Caco-2 (cell line): Measurements from ENCODE around the gene ASIC4. TPM values are rescaled to one million over a fixed set of nuclear protein-coding genes. Genes with fewer than 3 reads are reported as not detected.

Source experiments
- BruUV-seq: library from RNA; stranded (reverse); fragments of 400-500 nt; replicated peaks from 2 replicates; lab custom pipeline; 2021; lab: Mats Ljungman, UMichigan
- CTCF ChIA-PET: fragments of 300-600 bp; sonication (Branson Sonifier 250); formaldehyde crosslinking; loops from one replicate; lab custom pipeline; 2022; ENCODE audit warnings: antibody characterized with exemption; lab: Charles Lee
- POLR2A ChIA-PET: fragments of 300-600 bp; sonication (Branson Sonifier 250); formaldehyde crosslinking; loops from one replicate; lab custom pipeline; 2022; ENCODE audit warnings: antibody characterized with exemption; lab: Charles Lee
- DNase-seq, 2 experiments: peaks; one replicate each; pipeline versions ENCODE4 v3.0.0 to v3.0.0-alpha.2; 2020 to 2022
- H3K27me3 ChIP-seq: replicated peaks from 2 replicates; pipeline ENCODE4 v1.6.0; 2011; ENCODE audit warnings: low read length; ENCODE audit not compliant: control insufficient read depth, insufficient read depth
- H3K36me3 ChIP-seq: 2 replicates; pipeline ENCODE4 v1.5.1; 2011; ENCODE audit warnings: low read length; ENCODE audit not compliant: control insufficient read depth, insufficient read depth
- H3K4me1 ChIP-seq: fragments of 250-450 bp; sonication (Bioruptor Pico); 2 replicates; pipeline ENCODE4 v1.5.1; 2020; ENCODE audit warnings: mild to moderate bottlenecking
- H3K4me3 ChIP-seq: 2 replicates; pipeline ENCODE4 v1.5.1; 2011; ENCODE audit warnings: low read depth, mild to moderate bottlenecking, control low read depth, low read length
- H3K9me3 ChIP-seq: fragments of 250-450 bp; sonication (Bioruptor Pico); 2 replicates; pipeline ENCODE4 v1.5.1; 2020; ENCODE audit warnings: mild to moderate bottlenecking, moderate library complexity
- H3K27ac Mint-ChIP-seq: one replicate; pipeline ENCODE4 v1.8.0; 2022; ENCODE audit warnings: mixed read lengths; ENCODE audit not compliant: unreplicated experiment
- H3K27me3 Mint-ChIP-seq: one replicate; pipeline ENCODE4 v1.8.0; 2022; ENCODE audit warnings: mixed read lengths; ENCODE audit not compliant: insufficient read depth, unreplicated experiment
- H3K36me3 Mint-ChIP-seq: one replicate; pipeline ENCODE4 v1.8.0; 2022; ENCODE audit warnings: mild to moderate bottlenecking, mixed read lengths; ENCODE audit not compliant: insufficient read depth, unreplicated experiment
- H3K4me1 Mint-ChIP-seq: one replicate; pipeline ENCODE4 v1.8.0; 2022; ENCODE audit warnings: low read depth, mixed read lengths; ENCODE audit not compliant: unreplicated experiment
- H3K4me3 Mint-ChIP-seq: one replicate; pipeline ENCODE4 v1.8.0; 2022; ENCODE audit warnings: mild to moderate bottlenecking, moderate library complexity, mixed read lengths; ENCODE audit not compliant: unreplicated experiment
- H3K9me3 Mint-ChIP-seq: one replicate; pipeline ENCODE4 v1.8.0; 2022; ENCODE audit warnings: mixed read lengths; ENCODE audit not compliant: unreplicated experiment
- CTCF ChIP-seq, 2 experiments: fragments of 200-600 bp in 1 of 2; IDR thresholded peaks; 1 replicate in 1 of 2; 2 replicates in 1 of 2; pipeline versions ENCODE4 v1.5.1 to v1.8.0; 2011 to 2022; ENCODE audit warnings: antibody characterized with exemption in 1 of 2, control low read depth in 1 of 2, inconsistent platforms in 1 of 2, low read depth in 1 of 2, low read length in 1 of 2, mild to moderate bottlenecking in 1 of 2, moderate library complexity in 1 of 2; ENCODE audit not compliant: insufficient read depth in 1 of 2, severe bottlenecking in 1 of 2, unreplicated experiment in 1 of 2
- intact Hi-C: fragments of 100-400 bp; cut with micrococcal nuclease; formaldehyde crosslinking; loops from one replicate; pipeline ENCODE4 v1.10.0; 2022; ENCODE audit not compliant: unreplicated experiment
- total RNA-seq: library from RNA; stranded (reverse); gene quantifications from 2 replicates; pipeline ENCODE4 v1.2.3, GENCODE V29; 2022

Gene ASIC4
- total RNA-seq, 1 experiment from 2014 or later = 0.16 TPM

GRCh38 chr2:219514836-219515235 is 554 bp downstream of the ASIC4 start:
- Mint-ChIP-seq H3K4me1 (peaks cover 12% of the 10 kb centered on the region), H3K4me3 (no peak overlapping the region), H3K27ac (no peak overlapping the region), H3K27me3 (peaks cover 31% of the 10 kb centered on the region), H3K9me3 (no peaks in the 10 kb centered on the region), H3K36me3 (no peaks in the 10 kb centered on the region)
- no peak for DNase-seq
- Histone ChIP-seq H3K27me3 (peaks cover 5% of the 10 kb centered on the region; the same call in 1 of the 2 replicates), H3K36me3 (no peaks in the 10 kb centered on the region), H3K4me1 (peaks cover 12% of the 10 kb centered on the region), H3K9me3 (no peaks in the 10 kb centered on the region), H3K4me3 (no peak overlapping the region)
- CTCF ChIA-PET = interaction anchor here (0.9 to 1.2 kb wide), 2 partner anchors 15 to 23 kb away, joined by 7 to 8 read pairs; no protein-coding TSS in a partner anchor
- intact Hi-C loops = no loop called here
- no peak for TF ChIP-seq CTCF (IDR thresholded peaks at IDR 0.05; ENCODE audit: insufficient read depth in 1 of 2, low read depth in 1 of 2, low read length in 1 of 2, severe bottlenecking in 1 of 2, unreplicated experiment in 1 of 2)
- BruUV-seq = no TSS peak
- POLR2A ChIA-PET = no interaction called here

- peaks cover 11% of the 10 kb centered on the region for H3K4me1 Mint-ChIP-seq
- CTCF ChIA-PET = interaction anchor here (0.7 to 1.0 kb wide), 3 partner anchors 14 to 57 kb away, joined by 3 to 7 read pairs (median 5); partner anchors contain the start of gene GMPPA
- POLR2A ChIA-PET = interaction anchor here (1.3 kb wide), 1 partner anchor 18 kb away, joined by 8 read pairs; the partner anchor contains the start of gene GMPPA
These were observed 1.8 kb downstream of the ASIC4 start for GRCh38 chr2:219515874-219516629.

More at GRCh38 chr2:219515874-219516629, 1.8 kb downstream of the ASIC4 start:
- H3K27me3 Mint-ChIP-seq = peaks cover 31% of the 10 kb centered on the region
- H3K36me3 Mint-ChIP-seq = no peaks in the 10 kb centered on the region
- intact Hi-C loops = no loop called here
- DNase-seq = no peak
- no peaks in the 10 kb centered on the region for H3K9me3 Mint-ChIP-seq
- Histone ChIP-seq H3K4me1 (peaks cover 11% of the 10 kb centered on the region), H3K36me3 (no peaks in the 10 kb centered on the region), H3K27me3 (peaks cover 5% of the 10 kb centered on the region; the same call in 1 of the 2 replicates), H3K9me3 (no peaks in the 10 kb centered on the region), H3K4me3 (no peak overlapping the region)
- no peak overlapping the region for H3K4me3 Mint-ChIP-seq
- no peak overlapping the region for H3K27ac Mint-ChIP-seq
- TF ChIP-seq CTCF (IDR thresholded peaks at IDR 0.05; ENCODE audit: insufficient read depth in 1 of 2, low read depth in 1 of 2, low read length in 1 of 2, severe bottlenecking in 1 of 2, unreplicated experiment in 1 of 2) = no peak
- no TSS peak for BruUV-seq
